Stomach (tissue), 4 donors: ENCODE measurements around the gene PIP4K2C.

ENCODE experiments used
- CTCF ChIP-seq, 7 experiments: fragments of 450-650 bp in 4 of 7; fragments of 200-600 bp in 3 of 7; sonication (generic) in 3 of 7; IDR thresholded peaks; one replicate each; pipeline ENCODE4 v1.5.1; 2016 to 2019; ENCODE audit warnings: antibody characterized with exemption in 7 of 7, control low read depth in 2 of 7, mild to moderate bottlenecking in 1 of 7
- EP300 ChIP-seq: sonication (generic); formaldehyde crosslinking; IDR thresholded peaks from one replicate; pipeline ENCODE4 v1.6.1; 2017; ENCODE audit warnings: antibody characterized with exemption

- TF ChIP-seq CTCF (IDR thresholded peaks at IDR 0.05): no peak
- TF ChIP-seq EP300: no peak
Measured at GRCh38 chr12:57554897-57555296, 36.1 kb upstream of the PIP4K2C start.
